Activated CD4-positive, alpha-beta memory T cell treated with anti-CD3 and anti-CD28 coated beads, Interleukin-2, amount 10 ng/mL, durations not matched to agents 7 days and 5 days (primary cell): Measurements from ENCODE around the gene PDGFA. TPM values are rescaled to one million over a fixed set of nuclear protein-coding genes. Genes with fewer than 3 reads are reported as not detected.

Experiments
- CTCF ChIA-PET: fragments of 350-600 bp; sonication (Branson Sonifier 250); formaldehyde crosslinking; loops from one replicate; lab custom pipeline; 2021; ENCODE audit warnings: antibody characterized with exemption, inconsistent platforms; lab: Charles Lee
- POLR2A ChIA-PET: fragments of 350-600 bp; sonication (Branson Sonifier 250); formaldehyde crosslinking; loops from one replicate; lab custom pipeline; 2021; ENCODE audit warnings: antibody characterized with exemption; lab: Charles Lee
- DNase-seq: peaks from one replicate; pipeline ENCODE4 v3.0.0-alpha.2; 2020
- H3K27ac Mint-ChIP-seq: one replicate; pipeline ENCODE4 v1.8.0; 2021; ENCODE audit warnings: mild to moderate bottlenecking, mixed read lengths
- H3K27me3 Mint-ChIP-seq: one replicate; pipeline ENCODE4 v1.8.0; 2021; ENCODE audit warnings: mixed read lengths
- H3K36me3 Mint-ChIP-seq: one replicate; pipeline ENCODE4 v1.8.0; 2021; ENCODE audit warnings: low read depth, mixed read lengths
- H3K4me1 Mint-ChIP-seq: one replicate; pipeline ENCODE4 v1.8.0; 2021; ENCODE audit warnings: mixed read lengths
- H3K4me3 Mint-ChIP-seq: one replicate; pipeline ENCODE4 v1.8.0; 2021; ENCODE audit warnings: mild to moderate bottlenecking, mixed read lengths
- H3K9me3 Mint-ChIP-seq: one replicate; pipeline ENCODE4 v1.8.0; 2021; ENCODE audit warnings: mixed read lengths
- total RNA-seq, 2 experiments: library from RNA; stranded (reverse); gene quantifications; one replicate each; pipeline ENCODE4 v1.2.3, GENCODE V29; 2021

Gene PDGFA
- total RNA-seq, 2 experiments from 2014 or later: 0.70 to 0.73 TPM

DNA sequence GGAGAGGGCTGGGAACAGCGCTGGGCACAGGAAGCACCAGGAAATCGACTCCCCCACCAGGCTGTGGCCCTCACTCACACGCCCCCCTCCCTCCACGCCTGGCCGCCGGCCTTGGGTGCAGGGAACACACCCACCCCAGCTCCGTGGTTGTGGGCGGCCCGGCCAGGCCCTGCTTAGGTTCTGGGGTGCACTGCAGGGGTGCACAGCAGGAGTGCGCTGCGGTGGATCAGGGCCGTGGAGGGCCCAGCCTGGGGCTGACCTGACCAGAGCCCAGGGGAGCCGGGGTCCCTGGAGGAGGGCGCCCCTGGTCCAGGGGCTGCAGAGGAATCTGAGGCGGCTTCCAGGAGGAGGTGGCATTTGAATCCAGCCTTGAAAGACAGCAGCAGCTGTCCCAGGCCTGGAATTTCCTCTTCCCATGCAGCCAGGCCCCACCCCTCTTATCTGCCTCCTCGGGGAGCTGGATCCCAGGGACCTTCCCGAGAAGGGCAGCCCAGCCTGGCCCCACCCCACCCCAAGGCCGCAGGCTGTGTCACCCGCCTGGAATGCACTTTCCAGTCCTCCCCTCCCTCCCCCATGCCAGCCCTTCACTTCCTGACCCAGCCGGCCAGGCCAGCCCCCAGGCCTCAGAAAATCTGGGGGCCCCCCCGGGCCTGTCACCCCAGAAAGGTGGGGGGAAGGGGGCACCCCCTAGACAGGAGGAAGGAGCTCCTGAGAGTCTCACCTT lies 18.4 kb upstream of the PDGFA start:
- POLR2A ChIA-PET: no interaction called here
- no peak overlapping the region for H3K27ac Mint-ChIP-seq

DNA sequence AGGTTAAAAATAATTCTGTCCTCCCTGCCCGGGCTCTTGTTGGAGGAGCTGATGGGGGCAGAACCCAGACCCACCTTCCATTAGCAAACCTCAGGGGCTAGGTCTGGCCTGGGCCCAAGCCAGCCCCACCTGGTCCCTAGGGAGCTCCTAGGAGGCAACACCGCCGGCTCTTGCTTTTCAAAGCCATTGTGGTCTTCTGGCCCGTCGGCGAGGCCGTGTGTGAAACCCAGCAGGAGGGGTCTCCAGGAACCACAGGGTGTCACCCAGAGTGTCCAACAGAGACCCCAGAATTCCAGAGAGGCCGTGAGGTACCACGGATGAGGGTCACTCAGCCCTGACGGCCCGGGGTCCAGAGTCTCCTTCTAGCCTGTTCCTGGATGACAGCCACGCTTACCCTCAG lies 16.6 kb upstream of the PDGFA start:
- H3K4me1 Mint-ChIP-seq: peaks cover 9% of the 10 kb centered on the region
- no peaks in the 10 kb centered on the region for H3K9me3 Mint-ChIP-seq
- H3K27ac Mint-ChIP-seq: no peak overlapping the region
- POLR2A ChIA-PET: no interaction called here
- CTCF ChIA-PET: no interaction called here
- no peak for DNase-seq
- H3K36me3 Mint-ChIP-seq: no peaks in the 10 kb centered on the region
- H3K27me3 Mint-ChIP-seq: no peaks in the 10 kb centered on the region
- no peak overlapping the region for H3K4me3 Mint-ChIP-seq

More for the DNA sequence above, 18.4 kb upstream of the PDGFA start:
- no peak for DNase-seq
- no peaks in the 10 kb centered on the region for H3K27me3 Mint-ChIP-seq
- H3K36me3 Mint-ChIP-seq: no peaks in the 10 kb centered on the region
- H3K4me1 Mint-ChIP-seq: peaks cover 11% of the 10 kb centered on the region
- no peak overlapping the region for H3K4me3 Mint-ChIP-seq
- H3K9me3 Mint-ChIP-seq: no peaks in the 10 kb centered on the region
- CTCF ChIA-PET: no interaction called here

- ChIA-PET POLR2A (no interaction called here), CTCF (no interaction called here)
- Mint-ChIP-seq H3K9me3 (no peaks in the 10 kb centered on the region), H3K27ac (no peak overlapping the region), H3K27me3 (peaks cover 2% of the 10 kb centered on the region), H3K4me1 (no peaks in the 10 kb centered on the region), H3K36me3 (no peaks in the 10 kb centered on the region), H3K4me3 (no peak overlapping the region)
- no peak for DNase-seq
Observed at GRCh38 chr7:534959-535358, 15.3 kb upstream of the PDGFA start.

DNA sequence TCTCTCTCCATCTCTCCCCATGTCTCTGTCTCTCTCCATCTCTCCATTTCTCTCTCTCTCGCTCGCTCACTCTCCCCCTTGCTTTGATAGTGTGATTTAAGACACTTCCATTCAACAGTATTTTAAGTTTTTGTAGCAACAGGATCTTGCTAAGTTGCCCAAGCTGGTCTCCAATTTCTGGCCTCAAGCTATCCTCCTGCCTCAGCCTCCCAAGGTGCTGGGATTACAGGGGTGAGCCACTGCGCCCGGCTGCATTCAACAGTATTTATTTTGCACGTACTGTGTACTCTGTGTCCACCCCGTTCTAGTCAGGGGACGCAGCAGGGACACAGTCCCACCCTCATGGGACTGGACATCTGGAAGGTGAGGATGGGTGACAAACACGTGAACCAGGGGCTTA lies 14.4 kb upstream of the PDGFA start:
- POLR2A ChIA-PET: no interaction called here
- Mint-ChIP-seq H3K4me3 (no peak overlapping the region), H3K36me3 (no peaks in the 10 kb centered on the region), H3K9me3 (no peaks in the 10 kb centered on the region), H3K27me3 (peaks cover 2% of the 10 kb centered on the region), H3K27ac (no peak overlapping the region), H3K4me1 (no peaks in the 10 kb centered on the region)
- CTCF ChIA-PET: no interaction called here
- no peak for DNase-seq

DNA sequence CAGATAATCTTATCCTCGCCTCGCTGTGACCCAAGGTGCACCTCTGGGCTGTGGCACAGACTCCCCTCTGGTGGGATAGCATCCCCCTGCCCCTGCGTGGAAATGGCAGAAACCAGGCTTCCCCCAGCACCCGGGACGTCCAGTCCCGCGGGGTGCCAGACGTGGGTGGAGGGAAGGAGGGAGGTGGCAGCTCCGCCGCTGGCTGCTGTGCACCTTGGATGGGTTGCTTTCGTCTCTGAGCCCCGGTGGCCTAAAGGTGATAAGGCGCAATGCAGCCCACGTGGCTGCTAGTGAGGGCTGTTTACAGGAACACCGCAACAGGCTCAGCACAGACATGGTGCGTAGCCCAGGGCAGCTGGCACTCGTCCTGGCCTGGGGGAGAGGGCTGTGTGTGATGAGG lies 13.6 kb upstream of the PDGFA start:
- ChIA-PET CTCF (no interaction called here), POLR2A (no interaction called here)
- H3K9me3 Mint-ChIP-seq: no peaks in the 10 kb centered on the region
- peaks cover 2% of the 10 kb centered on the region for H3K27me3 Mint-ChIP-seq
- H3K27ac Mint-ChIP-seq: no peak overlapping the region
- H3K4me1 Mint-ChIP-seq: no peaks in the 10 kb centered on the region
- no peaks in the 10 kb centered on the region for H3K36me3 Mint-ChIP-seq
- DNase-seq: no peak
- no peak overlapping the region for H3K4me3 Mint-ChIP-seq

DNA sequence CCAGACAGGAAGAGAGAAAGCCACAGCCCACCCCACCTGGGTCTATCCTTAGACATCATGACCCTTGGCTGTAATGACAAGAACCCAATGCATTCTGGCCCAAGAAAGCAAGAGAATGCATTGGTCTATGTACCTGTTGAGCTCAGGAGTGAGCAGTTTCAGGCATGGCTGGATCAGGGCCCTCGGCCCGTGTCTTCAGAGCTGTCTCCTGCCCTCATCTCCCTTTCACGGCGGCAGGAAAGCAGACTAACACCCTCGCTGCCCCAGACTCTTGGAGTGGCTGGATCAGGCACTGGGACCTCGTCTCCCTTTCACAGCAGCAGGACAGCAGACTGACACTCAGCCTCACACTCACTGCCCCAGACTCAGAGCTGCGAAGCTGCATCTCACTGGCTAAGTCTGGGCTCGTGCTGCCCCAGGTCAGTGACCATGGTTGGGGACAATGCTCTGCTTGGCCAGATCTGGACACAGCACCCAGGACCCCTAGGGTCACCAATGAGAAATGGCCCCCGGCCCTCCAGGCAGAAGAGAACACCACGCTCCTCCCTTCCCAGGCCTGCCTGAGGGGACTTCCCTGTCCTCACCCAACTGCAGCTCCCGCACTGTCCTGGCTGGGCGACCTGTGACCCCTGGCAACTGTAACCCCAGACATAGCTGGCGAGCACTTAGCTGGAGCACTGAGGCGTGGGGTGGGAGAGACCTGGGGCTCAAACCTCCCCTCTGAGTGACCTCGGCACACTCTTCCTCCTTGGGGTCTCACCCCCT lies 12.9 kb upstream of the PDGFA start:
- no peaks in the 10 kb centered on the region for H3K4me1 Mint-ChIP-seq
- H3K27ac Mint-ChIP-seq: no peak overlapping the region
- DNase-seq: no peak
- ChIA-PET POLR2A (no interaction called here), CTCF (no interaction called here)
- H3K4me3 Mint-ChIP-seq: no peak overlapping the region
- no peaks in the 10 kb centered on the region for H3K9me3 Mint-ChIP-seq
- peaks cover 2% of the 10 kb centered on the region for H3K27me3 Mint-ChIP-seq
- H3K36me3 Mint-ChIP-seq: no peaks in the 10 kb centered on the region

DNA sequence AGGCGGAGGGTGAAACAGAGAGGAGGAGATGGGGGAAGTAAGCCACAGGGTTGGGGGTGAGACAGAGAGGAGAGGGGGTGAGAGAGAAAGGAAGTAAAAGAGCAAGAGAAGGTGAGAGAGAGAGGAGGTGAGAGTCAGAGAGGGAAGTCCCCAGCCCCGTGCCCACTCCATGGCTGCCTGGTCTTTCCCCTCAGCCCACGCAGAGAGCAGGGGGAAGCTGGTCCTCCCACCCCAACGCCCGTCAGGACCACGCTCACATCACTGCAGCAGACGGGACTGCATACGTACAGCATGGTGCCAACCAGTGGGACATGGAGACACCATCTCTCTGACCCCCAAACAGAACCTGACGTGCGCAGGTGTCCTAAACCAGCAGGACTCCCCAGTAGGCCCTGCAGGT lies 12.1 kb upstream of the PDGFA start:
- CTCF ChIA-PET: interaction anchor here (0.5 kb wide), 1 partner anchor 212 kb away, joined by 4 read pairs; no protein-coding TSS in a partner anchor
- DNase-seq: no peak
- Mint-ChIP-seq H3K27me3 (peaks cover 2% of the 10 kb centered on the region), H3K36me3 (no peaks in the 10 kb centered on the region), H3K9me3 (no peaks in the 10 kb centered on the region), H3K27ac (no peak overlapping the region), H3K4me3 (no peak overlapping the region), H3K4me1 (no peaks in the 10 kb centered on the region)
- POLR2A ChIA-PET: no interaction called here

GRCh38 chr7:528451-528850 lies 8.8 kb upstream of the PDGFA start:
- H3K27ac Mint-ChIP-seq: no peak overlapping the region
- peaks cover 19% of the 10 kb centered on the region for H3K27me3 Mint-ChIP-seq
- CTCF ChIA-PET: no interaction called here
- DNase-seq: no peak
- H3K9me3 Mint-ChIP-seq: no peaks in the 10 kb centered on the region
- H3K4me3 Mint-ChIP-seq: no peak overlapping the region
- H3K36me3 Mint-ChIP-seq: no peaks in the 10 kb centered on the region
- no peaks in the 10 kb centered on the region for H3K4me1 Mint-ChIP-seq
- POLR2A ChIA-PET: no interaction called here

DNA sequence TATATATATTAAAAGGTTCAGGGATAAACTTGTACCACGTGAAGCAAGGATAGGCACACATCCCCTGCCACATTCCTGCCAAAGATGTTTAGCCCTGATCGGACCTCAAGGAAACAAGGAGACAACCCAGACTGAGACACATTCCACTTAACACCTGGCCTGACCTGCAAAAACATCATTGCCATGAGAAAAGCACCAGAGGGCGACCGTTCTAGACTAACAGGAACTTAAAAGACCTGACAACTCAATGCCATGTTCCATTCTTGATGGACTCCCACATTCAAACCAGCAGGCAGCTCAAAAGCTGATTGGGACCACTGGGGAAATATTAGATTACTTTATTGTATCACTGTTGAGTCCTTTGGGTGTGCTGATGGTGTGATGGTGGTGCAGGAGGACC lies 8.1 kb upstream of the PDGFA start:
- Mint-ChIP-seq H3K4me3 (no peak overlapping the region), H3K27me3 (peaks cover 24% of the 10 kb centered on the region), H3K27ac (no peak overlapping the region), H3K9me3 (no peaks in the 10 kb centered on the region), H3K4me1 (no peaks in the 10 kb centered on the region), H3K36me3 (no peaks in the 10 kb centered on the region)
- CTCF ChIA-PET: no interaction called here
- no peak for DNase-seq
- POLR2A ChIA-PET: no interaction called here

GRCh38 chr7:526460-527034 lies 6.9 kb upstream of the PDGFA start:
- no peak for DNase-seq
- ChIA-PET CTCF (no interaction called here), POLR2A (no interaction called here)
- H3K9me3 Mint-ChIP-seq: no peaks in the 10 kb centered on the region
- H3K27ac Mint-ChIP-seq: no peak overlapping the region
- H3K4me3 Mint-ChIP-seq: no peak overlapping the region
- no peaks in the 10 kb centered on the region for H3K36me3 Mint-ChIP-seq
- H3K27me3 Mint-ChIP-seq: peaks cover 26% of the 10 kb centered on the region
- no peaks in the 10 kb centered on the region for H3K4me1 Mint-ChIP-seq

DNA sequence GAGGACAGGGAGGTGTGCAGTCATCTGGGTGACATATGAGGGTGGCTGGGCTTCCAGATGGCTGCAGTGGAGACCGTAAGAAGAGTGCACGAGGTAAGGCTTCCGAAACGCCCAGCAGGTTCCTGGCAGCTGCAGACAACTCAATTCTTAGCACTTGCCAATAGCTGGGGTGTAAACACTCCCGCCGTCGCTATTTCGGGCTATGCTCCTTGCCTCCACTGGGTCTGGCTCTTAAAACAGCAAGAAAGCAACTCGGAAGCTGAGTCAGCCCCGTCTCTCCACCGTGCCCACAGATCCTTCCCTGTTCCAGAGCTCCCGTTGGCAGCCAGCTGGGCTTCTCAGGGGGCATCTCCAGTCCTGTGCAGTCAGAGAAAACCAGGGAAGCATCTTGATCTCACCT lies 6.1 kb upstream of the PDGFA start:
- Mint-ChIP-seq H3K27ac (no peak overlapping the region), H3K4me1 (no peaks in the 10 kb centered on the region), H3K4me3 (no peak overlapping the region), H3K36me3 (no peaks in the 10 kb centered on the region), H3K27me3 (peaks cover 34% of the 10 kb centered on the region), H3K9me3 (no peaks in the 10 kb centered on the region)
- POLR2A ChIA-PET: no interaction called here
- CTCF ChIA-PET: no interaction called here
- no peak for DNase-seq

- CTCF ChIA-PET: no interaction called here
- no peaks in the 10 kb centered on the region for H3K9me3 Mint-ChIP-seq
- POLR2A ChIA-PET: no interaction called here
Observed at GRCh38 chr7:524800-525199, 5.2 kb upstream of the PDGFA start.

GRCh38 chr7:523347-524336 lies 4.0 kb upstream of the PDGFA start:
- ChIA-PET CTCF (no interaction called here), POLR2A (no interaction called here)
- Mint-ChIP-seq H3K27ac (no peak overlapping the region), H3K9me3 (no peaks in the 10 kb centered on the region), H3K27me3 (peaks cover 35% of the 10 kb centered on the region), H3K4me3 (no peak overlapping the region), H3K4me1 (peaks cover under 1% of the 10 kb centered on the region), H3K36me3 (no peaks in the 10 kb centered on the region)
- DNase-seq: no peak

More at GRCh38 chr7:524800-525199, 5.2 kb upstream of the PDGFA start:
- no peak for DNase-seq
- Mint-ChIP-seq H3K27ac (no peak overlapping the region), H3K4me3 (no peak overlapping the region), H3K4me1 (no peaks in the 10 kb centered on the region), H3K27me3 (peaks cover 35% of the 10 kb centered on the region), H3K36me3 (no peaks in the 10 kb centered on the region)
